Measurements from ENCODE around the gene PRRT2.

- TF ChIP-seq CTCF (IDR thresholded peaks at IDR 0.05) (no peak), POLR2A (IDR thresholded peaks at IDR 0.05) (no peak)
Observed at GRCh38 chr16:29820271-29820701, 8.3 kb downstream of the PRRT2 start, which contains the start of gene MVP.

Measured in gastroesophageal sphincter (tissue), 3 donors.